Neural cell (in vitro differentiated cells): Measurements from ENCODE around the gene LYRM2. TPM values are rescaled to one million over a fixed set of nuclear protein-coding genes. Genes with fewer than 3 reads are reported as not detected.

ENCODE experiments used
- H2AFZ ChIP-seq: fragments of 200-600, 300-800 bp; sonication (generic), shearing (Covaris generic); 2 replicates; pipeline ENCODE4 v1.6.0; 2014; ENCODE audit warnings: low read depth, mild to moderate bottlenecking, antibody characterized with exemption, low read length, moderate library complexity
- H3F3A ChIP-seq: fragments of 200-600 bp; shearing (Covaris generic); 2 replicates; pipeline ENCODE4 v1.6.1; 2016; ENCODE audit warnings: mild to moderate bottlenecking, moderate library complexity, mixed read lengths, antibody characterized with exemption, low read length; ENCODE audit not compliant: insufficient read depth, poor library complexity, severe bottlenecking
- H3K27ac ChIP-seq: fragments of 200-600, 300-800 bp; sonication (generic), shearing (Covaris generic); 2 replicates; pipeline ENCODE4 v1.5.1; 2014; ENCODE audit warnings: mild to moderate bottlenecking, low read length, moderate library complexity
- H3K27me3 ChIP-seq: fragments of 300-800, 200-600 bp; sonication (generic), shearing (Covaris generic); 2 replicates; pipeline ENCODE4 v1.6.0; 2014; ENCODE audit warnings: mild to moderate bottlenecking, low read depth, low read length, moderate library complexity; ENCODE audit not compliant: insufficient read depth
- H3K36me3 ChIP-seq: fragments of 300-800, 200-600 bp; sonication (generic), shearing (Covaris generic); 2 replicates; pipeline ENCODE4 v1.5.1; 2014; ENCODE audit warnings: mild to moderate bottlenecking, antibody characterized with exemption, low read length, moderate library complexity; ENCODE audit not compliant: insufficient read depth
- H3K4me2 ChIP-seq: fragments of 300-800, 200-600 bp; sonication (generic), shearing (Covaris generic); 2 replicates; pipeline ENCODE4 v1.6.0; 2014; ENCODE audit warnings: mild to moderate bottlenecking, low read length
- H3K4me3 ChIP-seq: fragments of 300-800, 200-600 bp; sonication (generic), shearing (Covaris generic); 2 replicates; pipeline ENCODE4 v1.5.1; 2014; ENCODE audit warnings: mild to moderate bottlenecking, low read length, moderate library complexity
- H3K79me2 ChIP-seq: fragments of 200-600 bp; shearing (Covaris generic); replicated peaks from 2 replicates; pipeline ENCODE4 v1.6.0; 2014; ENCODE audit warnings: mild to moderate bottlenecking, low read length, moderate library complexity; ENCODE audit not compliant: insufficient read depth
- H3K9ac ChIP-seq: fragments of 300-800, 200-600 bp; sonication (generic), shearing (Covaris generic); 2 replicates; pipeline ENCODE4 v1.6.1; 2016; ENCODE audit warnings: mild to moderate bottlenecking, low read length, mixed read lengths
- H3K9me2 ChIP-seq: fragments of 200-600 bp; shearing (Covaris generic); 2 replicates; pipeline ENCODE4 v1.6.1; 2016; ENCODE audit warnings: mild to moderate bottlenecking, low read length, mixed read lengths; ENCODE audit not compliant: insufficient read depth
- H3K9me3 ChIP-seq: fragments of 200-600, 300-800 bp; sonication (generic), shearing (Covaris generic); 2 replicates; pipeline ENCODE4 v1.6.1; 2016; ENCODE audit warnings: mild to moderate bottlenecking, mixed run types, low read length, moderate library complexity, mixed read lengths
- H4K20me1 ChIP-seq: fragments of 200-600 bp; shearing (Covaris generic); 2 replicates; pipeline ENCODE4 v1.6.1; 2016; ENCODE audit warnings: mild to moderate bottlenecking, mixed run types; ENCODE audit not compliant: insufficient read depth
- CTCF ChIP-seq: fragments of 450-650 bp; IDR thresholded peaks from 2 replicates; pipeline ENCODE4 v1.5.1; 2014; ENCODE audit warnings: antibody characterized with exemption, mild to moderate bottlenecking, moderate library complexity; ENCODE audit not compliant: poor library complexity, severe bottlenecking
- EP300 ChIP-seq: fragments of 450-650 bp; conservative IDR thresholded peaks from 2 replicates; pipeline ENCODE4 v1.6.1; 2014; ENCODE audit warnings: antibody characterized with exemption, mild to moderate bottlenecking, moderate library complexity; ENCODE audit not compliant: poor library complexity, severe bottlenecking
- EZH2 ChIP-seq: fragments of 200-600, 300-800 bp; shearing (Covaris generic), sonication (generic); IDR thresholded peaks from 2 replicates; pipeline ENCODE4 v1.6.1; 2014; ENCODE audit warnings: antibody characterized with exemption, low read length, borderline replicate concordance, mild to moderate bottlenecking; ENCODE audit not compliant: insufficient read depth, poor library complexity, severe bottlenecking
- MXI1 ChIP-seq: fragments of 450-650 bp; conservative IDR thresholded peaks from 2 replicates; pipeline ENCODE4 v1.6.1; 2014; ENCODE audit warnings: antibody characterized with exemption, mild to moderate bottlenecking; ENCODE audit not compliant: poor library complexity, severe bottlenecking
- POLR2AphosphoS5 ChIP-seq: IDR thresholded peaks from 2 replicates; pipeline ENCODE4 v1.6.1; 2012
- RAD21 ChIP-seq: fragments of 450-650 bp; conservative IDR thresholded peaks from 2 replicates; pipeline ENCODE4 v1.6.1; 2014; ENCODE audit warnings: antibody characterized with exemption, mild to moderate bottlenecking, moderate library complexity
- REST ChIP-seq: IDR thresholded peaks from 2 replicates; pipeline ENCODE4 v1.6.1; 2012; ENCODE audit warnings: borderline replicate concordance
- SMC3 ChIP-seq: fragments of 450-650 bp; conservative IDR thresholded peaks from 2 replicates; pipeline ENCODE4 v1.6.1; 2014; ENCODE audit warnings: antibody characterized with exemption, mild to moderate bottlenecking, moderate library complexity; ENCODE audit not compliant: poor library complexity
- TAF1 ChIP-seq: IDR thresholded peaks from 2 replicates; pipeline ENCODE4 v1.6.1; 2012; ENCODE audit warnings: low read depth
- polyA plus RNA-seq: library from polyadenylated mRNA; depleted of rRNA; stranded (reverse); fragments of >200 nt; gene quantifications from 2 replicates; pipeline ENCODE4 v1.2.3, GENCODE V29; 2014

Gene LYRM2
- polyA plus RNA-seq, 1 donor from 2014 or later: 25.5 TPM

GRCh38 chr6:89596484-89596883, 42.1 kb downstream of the LYRM2 start:
- no peaks in the 10 kb centered on the region for H3K79me2 ChIP-seq
- no peaks in the 10 kb centered on the region for H3K36me3 ChIP-seq
- H3K4me3 ChIP-seq: no peak overlapping the region
- H2AFZ ChIP-seq: no peak overlapping the region
- no peak overlapping the region for H3K27ac ChIP-seq
- no peak overlapping the region for H3K9ac ChIP-seq
- no peaks in the 10 kb centered on the region for H3K27me3 ChIP-seq
- H3F3A ChIP-seq: no peaks in the 10 kb centered on the region
- H3K9me2 ChIP-seq: no peaks in the 10 kb centered on the region
- TF ChIP-seq MXI1 (no peak), REST (no peak), CTCF (no peak), RAD21 (no peak), SMC3 (no peak), EP300 (no peak), TAF1 (no peak), POLR2AphosphoS5 (no peak), EZH2 (no peak)
- no peaks in the 10 kb centered on the region for H4K20me1 ChIP-seq
- H3K9me3 ChIP-seq: no peaks in the 10 kb centered on the region
- no peak overlapping the region for H3K4me2 ChIP-seq

GRCh38 chr6:89596056-89596455, 42.5 kb downstream of the LYRM2 start:
- Histone ChIP-seq H3K36me3 (no peaks in the 10 kb centered on the region), H3K9me3 (no peaks in the 10 kb centered on the region), H3K4me2 (no peak overlapping the region), H3K4me3 (no peak overlapping the region), H2AFZ (no peak overlapping the region), H3K9ac (no peak overlapping the region), H3K79me2 (no peaks in the 10 kb centered on the region), H3F3A (no peaks in the 10 kb centered on the region), H3K27me3 (no peaks in the 10 kb centered on the region), H3K27ac (no peak overlapping the region), H3K9me2 (no peaks in the 10 kb centered on the region), H4K20me1 (no peaks in the 10 kb centered on the region)
- no peak for TF ChIP-seq MXI1
- TF ChIP-seq RAD21: no peak
- TF ChIP-seq CTCF: no peak
- TF ChIP-seq EP300: no peak
- TF ChIP-seq REST: no peak
- TF ChIP-seq POLR2AphosphoS5: no peak
- TF ChIP-seq EZH2: no peak
